ENCODE data around the gene ARMC3.

ARMC3 gene

GRCh38 chr10:22931948-22932347 lies 4.1 kb downstream of the ARMC3 start:
- DNase-seq, result no peak

GRCh38 chr10:22932626-22933370 lies 4.9 kb downstream of the ARMC3 start:
- no peak for DNase-seq

- DNase-seq, result no peak
Measured at GRCh38 chr10:22934726-22935125, 6.9 kb downstream of the ARMC3 start.

- DNase-seq, result no peak
Measured at GRCh38 chr10:22942437-22942836, 14.6 kb downstream of the ARMC3 start.

GRCh38 chr10:22945934-22946673 lies 18.3 kb downstream of the ARMC3 start:
- no peak for DNase-seq

- no peak for DNase-seq
Measured at GRCh38 chr10:22954970-22955369, 27.1 kb downstream of the ARMC3 start.

GRCh38 chr10:22958338-22958737 lies 30.5 kb downstream of the ARMC3 start:
- no peak for DNase-seq

- no peak for DNase-seq
Measured at GRCh38 chr10:22959292-22959691, 31.4 kb downstream of the ARMC3 start.

- no peak for DNase-seq
Measured at GRCh38 chr10:22959950-22960349, 32.1 kb downstream of the ARMC3 start.

- no peak for DNase-seq
Measured at GRCh38 chr10:22962817-22963216, 35.0 kb downstream of the ARMC3 start.

GRCh38 chr10:22969704-22970103 lies 41.9 kb downstream of the ARMC3 start:
- DNase-seq, result no peak

GRCh38 chr10:22976534-22976933 lies 48.7 kb downstream of the ARMC3 start:
- DNase-seq, result no peak

- DNase-seq, result no peak
Measured at GRCh38 chr10:22977751-22978150, 49.9 kb downstream of the ARMC3 start.

GRCh38 chr10:22978287-22978686 lies 50.4 kb downstream of the ARMC3 start:
- DNase-seq, result no peak

- no peak for DNase-seq
Measured at GRCh38 chr10:22978918-22979317, 51.1 kb downstream of the ARMC3 start.

GRCh38 chr10:22980822-22981221 lies 53.0 kb downstream of the ARMC3 start:
- DNase-seq, result no peak

GRCh38 chr10:22984066-22984465 lies 56.2 kb downstream of the ARMC3 start:
- no peak for DNase-seq

GRCh38 chr10:22986771-22987542 lies 59.1 kb downstream of the ARMC3 start:
- DNase-seq, result no peak

GRCh38 chr10:22988581-22989360 lies 60.9 kb downstream of the ARMC3 start:
- peak; percentile 59 for DNase-seq

GRCh38 chr10:22990443-22990842 lies 62.6 kb downstream of the ARMC3 start:
- DNase-seq, result no peak

GRCh38 chr10:22992075-22992474 lies 64.2 kb downstream of the ARMC3 start:
- DNase-seq, result no peak

- no peak for DNase-seq
Measured at GRCh38 chr10:22992621-22993020, 64.8 kb downstream of the ARMC3 start.

GRCh38 chr10:22993314-22993713 lies 65.5 kb downstream of the ARMC3 start:
- DNase-seq, result no peak
